ENCODE data around the gene CYGB.
"Not testable (repeated sequence)": the region's sequence is repeated elsewhere in the genome, so short reads cannot be mapped to it uniquely, and the experiment has no call there.

The CYGB gene

DNA sequence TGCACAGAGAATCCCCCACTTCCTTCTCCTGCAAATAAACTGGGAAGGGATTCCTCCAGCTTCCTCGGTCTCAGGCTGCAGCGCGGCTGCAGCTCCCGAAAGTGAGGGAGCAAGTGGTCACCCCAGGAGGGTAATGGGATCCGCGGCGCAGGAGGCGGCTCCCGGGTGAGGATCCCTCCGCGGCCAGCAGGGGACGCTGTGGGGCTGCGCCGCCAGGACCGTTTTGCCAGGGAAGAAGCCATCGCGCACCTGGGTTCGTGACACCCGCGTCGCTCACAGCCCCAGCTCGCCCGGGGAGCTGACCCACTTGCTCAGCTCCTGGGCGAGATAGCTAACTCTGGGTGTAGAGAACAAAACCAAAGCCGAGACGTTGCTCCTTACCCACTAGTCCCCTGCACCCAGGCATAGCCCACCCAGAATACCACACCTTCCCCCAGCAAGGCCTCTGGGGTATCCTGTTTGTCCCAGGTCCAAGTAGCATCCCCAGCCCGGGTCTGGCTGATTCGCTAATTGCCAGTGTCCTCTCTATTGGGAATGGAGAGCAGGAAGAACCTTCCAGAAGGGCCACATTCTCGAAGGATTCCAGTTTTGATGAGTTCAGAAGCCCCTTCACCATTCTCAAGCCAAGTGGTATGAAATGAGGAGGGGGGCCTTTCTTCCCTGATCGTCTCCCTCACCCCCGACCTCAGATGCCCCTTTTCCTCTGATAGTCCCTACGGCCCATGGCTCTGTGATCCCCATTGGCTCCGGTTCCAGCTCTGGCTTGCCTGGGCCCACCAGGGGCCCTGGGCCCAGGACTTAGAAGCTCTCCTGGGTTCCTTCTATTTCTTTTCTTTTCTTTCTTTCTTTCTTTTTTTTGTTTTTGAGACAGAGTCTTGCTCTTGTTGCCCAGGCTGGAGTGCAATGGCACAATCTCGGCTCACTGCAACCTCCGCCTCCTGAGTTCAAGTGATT, 14.1 kb downstream of the CYGB start:
- Histone ChIP-seq H3K27ac (ENCODE audit: low read depth, low read length) (no peak overlapping the region), H3K4me3 (ENCODE audit: low read depth in 1 of 2, low read length in 2 of 2) (no peak overlapping the region)

DNA sequence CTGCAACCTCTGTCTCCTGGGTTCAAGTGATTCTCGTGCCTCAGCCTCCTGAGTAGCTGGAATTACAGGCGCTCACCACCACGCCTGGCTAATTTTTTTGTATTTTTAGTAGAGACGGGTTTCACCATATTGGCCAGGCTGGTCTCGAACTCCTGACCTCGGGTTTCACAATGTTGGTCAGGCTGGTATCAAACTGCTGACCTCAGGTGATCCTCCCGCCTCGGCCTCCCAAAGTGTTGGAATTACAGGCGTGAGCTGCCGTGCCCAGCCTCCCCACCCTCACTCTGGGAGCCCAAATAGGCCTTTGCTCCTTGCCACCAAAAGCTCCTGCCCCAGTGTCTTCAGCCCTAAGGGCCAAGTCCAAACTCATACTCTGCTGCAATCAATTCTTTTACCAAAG, 15.8 kb downstream of the CYGB start:
- not testable (repeated sequence) for H3K9ac ChIP-seq (ENCODE audit: low read depth in 1 of 2, low read length in 2 of 2); H3K4me3 ChIP-seq (ENCODE audit: low read depth in 1 of 2, low read length in 2 of 2); H3K9me3 ChIP-seq (ENCODE audit: control insufficient read depth in 1 of 2, low read length in 2 of 2); H3K27me3 ChIP-seq (ENCODE audit: control insufficient read depth in 1 of 2, insufficient read depth in 2 of 2, low read length in 2 of 2); H3K36me3 ChIP-seq (ENCODE audit: control insufficient read depth in 1 of 2, insufficient read depth in 2 of 2, low read length in 2 of 2); H3K27ac ChIP-seq (ENCODE audit: low read depth, low read length)
- H3K4me1 ChIP-seq (ENCODE audit: control insufficient read depth in 1 of 2, insufficient read depth in 2 of 2, low read length in 2 of 2): peaks cover 13 to 14% of the 10 kb centered on the region in 2 donors

More for the DNA sequence above, 14.1 kb downstream of the CYGB start:
- Histone ChIP-seq H3K36me3 (ENCODE audit: control insufficient read depth in 1 of 2, insufficient read depth in 2 of 2, low read length in 2 of 2) (no peaks in the 10 kb centered on the region), H3K9me3 (ENCODE audit: control insufficient read depth in 1 of 2, low read length in 2 of 2) (no peaks in the 10 kb centered on the region), H3K27me3 (ENCODE audit: control insufficient read depth in 1 of 2, insufficient read depth in 2 of 2, low read length in 2 of 2) (no peaks in the 10 kb centered on the region), H3K9ac (ENCODE audit: low read depth in 1 of 2, low read length in 2 of 2) (no peak overlapping the region), H3K4me1 (ENCODE audit: control insufficient read depth in 1 of 2, insufficient read depth in 2 of 2, low read length in 2 of 2) (peaks cover 13 to 21% of the 10 kb centered on the region in 2 donors)

GRCh38 chr17:76521262-76521661, 16.2 kb downstream of the CYGB start:
- Histone ChIP-seq H3K9me3 (ENCODE audit: control insufficient read depth in 1 of 2, low read length in 2 of 2) (no peaks in the 10 kb centered on the region), H3K27me3 (ENCODE audit: control insufficient read depth in 1 of 2, insufficient read depth in 2 of 2, low read length in 2 of 2) (no peaks in the 10 kb centered on the region), H3K36me3 (ENCODE audit: control insufficient read depth in 1 of 2, insufficient read depth in 2 of 2, low read length in 2 of 2) (no peaks in the 10 kb centered on the region), H3K9ac (ENCODE audit: low read depth in 1 of 2, low read length in 2 of 2) (no peak overlapping the region), H3K4me1 (ENCODE audit: control insufficient read depth in 1 of 2, insufficient read depth in 2 of 2, low read length in 2 of 2) (peaks cover 13 to 14% of the 10 kb centered on the region in 2 donors), H3K27ac (ENCODE audit: low read depth, low read length) (no peak overlapping the region), H3K4me3 (ENCODE audit: low read depth in 1 of 2, low read length in 2 of 2) (no peak overlapping the region)

DNA sequence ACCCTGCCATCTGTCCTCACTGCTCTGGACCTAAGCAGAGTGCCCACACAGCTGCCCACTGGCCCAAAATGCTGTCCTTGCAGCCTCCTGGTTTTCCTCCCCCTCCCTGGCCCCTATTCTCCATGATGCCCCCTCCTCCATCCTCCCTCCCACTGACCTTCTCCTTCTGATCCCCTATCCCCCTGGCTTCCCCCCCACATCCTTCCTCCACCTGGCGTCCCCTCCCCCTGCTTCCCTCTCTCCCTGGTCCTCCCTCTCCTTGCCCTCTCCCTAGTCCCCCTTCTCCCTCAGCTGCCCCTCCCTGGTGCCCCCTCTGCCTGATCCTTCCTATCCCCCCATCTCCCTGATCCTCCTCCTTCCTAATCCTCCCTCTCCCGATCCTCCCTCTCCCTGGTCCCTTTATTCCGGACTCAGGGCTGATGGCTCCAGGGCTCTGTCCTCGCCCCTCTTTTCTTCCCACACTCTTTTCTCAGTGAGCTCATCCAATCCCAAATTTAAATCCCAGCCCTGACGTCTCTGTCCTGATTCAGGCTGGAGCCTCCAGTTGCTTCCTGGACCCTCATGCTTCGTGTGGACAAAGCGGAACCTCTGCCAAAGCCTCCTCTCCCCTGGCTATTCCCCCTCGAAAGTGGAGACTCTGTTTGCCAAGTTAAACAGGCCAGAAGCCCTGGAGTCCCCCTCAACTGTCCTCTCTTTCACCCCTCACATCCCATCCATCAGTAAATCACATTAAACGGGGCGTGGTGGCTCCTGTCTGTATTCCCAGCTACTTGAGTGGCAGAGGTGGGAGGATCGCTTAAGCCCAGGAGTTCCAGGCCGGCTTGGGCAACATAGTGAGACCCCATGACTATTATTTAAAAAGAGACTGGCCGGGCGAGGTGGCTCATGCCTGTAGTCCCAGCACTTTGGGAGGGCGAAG, 18.2 kb downstream of the CYGB start:
- H3K9me3 ChIP-seq (ENCODE audit: control insufficient read depth in 1 of 2, low read length in 2 of 2): no peaks in the 10 kb centered on the region
- no peak overlapping the region for H3K9ac ChIP-seq (ENCODE audit: low read depth in 1 of 2, low read length in 2 of 2)
- no peaks in the 10 kb centered on the region for H3K36me3 ChIP-seq (ENCODE audit: control insufficient read depth in 1 of 2, insufficient read depth in 2 of 2, low read length in 2 of 2)
- H3K4me1 ChIP-seq (ENCODE audit: control insufficient read depth in 1 of 2, insufficient read depth in 2 of 2, low read length in 2 of 2): peaks cover 4 to 8% of the 10 kb centered on the region in 2 donors
- no peak overlapping the region for H3K4me3 ChIP-seq (ENCODE audit: low read depth in 1 of 2, low read length in 2 of 2)
- no peak overlapping the region for H3K27ac ChIP-seq (ENCODE audit: low read depth, low read length)
- no peaks in the 10 kb centered on the region for H3K27me3 ChIP-seq (ENCODE audit: control insufficient read depth in 1 of 2, insufficient read depth in 2 of 2, low read length in 2 of 2)

DNA sequence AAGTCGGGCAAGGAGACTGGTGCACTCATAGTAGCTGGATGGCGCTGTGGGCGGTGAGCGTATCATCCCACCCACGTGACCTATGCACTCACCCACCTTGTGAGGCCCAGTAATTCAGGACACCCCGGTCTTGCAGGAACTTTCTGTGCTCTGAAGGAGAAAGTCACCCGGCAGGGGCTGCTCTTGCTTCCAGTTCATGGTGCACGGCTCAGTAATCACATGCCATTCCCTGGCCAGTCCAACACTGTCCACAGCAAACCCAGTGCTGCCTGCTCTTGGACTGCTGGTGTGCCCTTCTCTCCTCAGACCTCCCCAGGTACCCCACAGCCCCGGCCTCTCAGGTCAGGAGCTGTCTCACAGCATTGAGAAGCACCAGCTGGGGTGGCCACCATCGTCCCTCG, 19.9 kb downstream of the CYGB start:
- H3K9me3 ChIP-seq (ENCODE audit: control insufficient read depth in 1 of 2, low read length in 2 of 2): no peaks in the 10 kb centered on the region
- no peak overlapping the region for H3K4me3 ChIP-seq (ENCODE audit: low read depth in 1 of 2, low read length in 2 of 2)
- no peaks in the 10 kb centered on the region for H3K36me3 ChIP-seq (ENCODE audit: control insufficient read depth in 1 of 2, insufficient read depth in 2 of 2, low read length in 2 of 2)
- H3K9ac ChIP-seq (ENCODE audit: low read depth in 1 of 2, low read length in 2 of 2): no peak overlapping the region
- H3K27me3 ChIP-seq (ENCODE audit: control insufficient read depth in 1 of 2, insufficient read depth in 2 of 2, low read length in 2 of 2): no peaks in the 10 kb centered on the region
- H3K4me1 ChIP-seq (ENCODE audit: control insufficient read depth in 1 of 2, insufficient read depth in 2 of 2, low read length in 2 of 2): peaks cover 0 to 4% of the 10 kb centered on the region in 2 donors
- no peak overlapping the region for H3K27ac ChIP-seq (ENCODE audit: low read depth, low read length)

DNA sequence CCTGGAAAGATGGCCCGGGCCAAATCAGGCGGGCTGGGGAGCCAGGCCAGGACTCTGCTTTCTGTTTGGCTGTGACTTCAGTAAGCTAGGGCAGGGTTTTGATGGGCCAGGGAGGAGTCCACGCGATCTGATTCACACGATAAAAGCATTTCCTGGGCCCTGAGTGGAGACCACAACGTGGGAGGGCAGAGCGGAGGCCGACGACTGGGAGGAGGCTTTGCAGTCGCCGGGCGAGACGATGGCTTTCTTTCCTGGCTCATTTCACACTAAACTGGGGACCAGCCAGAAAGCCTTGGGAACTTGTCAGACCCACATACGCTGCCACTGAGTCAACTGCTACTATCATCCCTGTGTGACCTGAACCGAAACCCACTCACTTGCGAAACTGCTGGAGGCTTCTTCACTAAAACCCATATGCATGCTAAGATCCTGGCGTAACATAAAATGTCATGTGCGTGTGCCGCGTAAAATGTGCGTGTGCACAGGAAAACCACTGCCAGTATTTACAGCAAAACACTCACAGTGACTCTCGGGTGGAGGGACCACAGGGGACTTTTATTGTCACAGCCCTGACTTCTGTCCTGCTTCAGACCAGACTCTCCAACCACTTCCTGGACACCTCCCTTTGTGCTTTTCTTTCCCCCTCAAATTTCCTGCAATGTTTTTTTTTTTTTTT, 22.1 kb downstream of the CYGB start:
- Histone ChIP-seq H3K27ac (ENCODE audit: low read depth, low read length) (peak overlapping the region; percentile 81), H3K9ac (ENCODE audit: low read depth in 1 of 2, low read length in 2 of 2) (peak overlapping the region; percentile 44 to 50), H3K4me3 (ENCODE audit: low read depth in 1 of 2, low read length in 2 of 2) (peak overlapping the region; percentile 17 to 48), H3K27me3 (ENCODE audit: control insufficient read depth in 1 of 2, insufficient read depth in 2 of 2, low read length in 2 of 2) (no peaks in the 10 kb centered on the region), H3K9me3 (ENCODE audit: control insufficient read depth in 1 of 2, low read length in 2 of 2) (no peaks in the 10 kb centered on the region), H3K36me3 (ENCODE audit: control insufficient read depth in 1 of 2, insufficient read depth in 2 of 2, low read length in 2 of 2) (no peaks in the 10 kb centered on the region), H3K4me1 (ENCODE audit: control insufficient read depth in 1 of 2, insufficient read depth in 2 of 2, low read length in 2 of 2) (peaks cover 0 to 4% of the 10 kb centered on the region in 2 donors)

- H3K9me3 ChIP-seq (ENCODE audit: control insufficient read depth in 1 of 2, low read length in 2 of 2); H3K27ac ChIP-seq (ENCODE audit: low read depth, low read length); H3K9ac ChIP-seq (ENCODE audit: low read depth in 1 of 2, low read length in 2 of 2); H3K27me3 ChIP-seq (ENCODE audit: control insufficient read depth in 1 of 2, insufficient read depth in 2 of 2, low read length in 2 of 2); H3K36me3 ChIP-seq (ENCODE audit: control insufficient read depth in 1 of 2, insufficient read depth in 2 of 2, low read length in 2 of 2); H3K4me3 ChIP-seq (ENCODE audit: low read depth in 1 of 2, low read length in 2 of 2); H3K4me1 ChIP-seq (ENCODE audit: control insufficient read depth in 1 of 2, insufficient read depth in 2 of 2, low read length in 2 of 2): not testable (repeated sequence)
These were observed 23.2 kb downstream of the CYGB start for GRCh38 chr17:76514355-76514754.

- Histone ChIP-seq H3K36me3 (ENCODE audit: control insufficient read depth in 1 of 2, insufficient read depth in 2 of 2, low read length in 2 of 2) (no peaks in the 10 kb centered on the region), H3K9me3 (ENCODE audit: control insufficient read depth in 1 of 2, low read length in 2 of 2) (no peaks in the 10 kb centered on the region), H3K4me3 (ENCODE audit: low read depth in 1 of 2, low read length in 2 of 2) (no peak overlapping the region), H3K4me1 (ENCODE audit: control insufficient read depth in 1 of 2, insufficient read depth in 2 of 2, low read length in 2 of 2) (peaks cover 0 to 4% of the 10 kb centered on the region in 2 donors), H3K27me3 (ENCODE audit: control insufficient read depth in 1 of 2, insufficient read depth in 2 of 2, low read length in 2 of 2) (no peaks in the 10 kb centered on the region), H3K9ac (ENCODE audit: low read depth in 1 of 2, low read length in 2 of 2) (no peak overlapping the region), H3K27ac (ENCODE audit: low read depth, low read length) (no peak overlapping the region)
These were observed 24.2 kb downstream of the CYGB start for GRCh38 chr17:76513306-76513692.

DNA sequence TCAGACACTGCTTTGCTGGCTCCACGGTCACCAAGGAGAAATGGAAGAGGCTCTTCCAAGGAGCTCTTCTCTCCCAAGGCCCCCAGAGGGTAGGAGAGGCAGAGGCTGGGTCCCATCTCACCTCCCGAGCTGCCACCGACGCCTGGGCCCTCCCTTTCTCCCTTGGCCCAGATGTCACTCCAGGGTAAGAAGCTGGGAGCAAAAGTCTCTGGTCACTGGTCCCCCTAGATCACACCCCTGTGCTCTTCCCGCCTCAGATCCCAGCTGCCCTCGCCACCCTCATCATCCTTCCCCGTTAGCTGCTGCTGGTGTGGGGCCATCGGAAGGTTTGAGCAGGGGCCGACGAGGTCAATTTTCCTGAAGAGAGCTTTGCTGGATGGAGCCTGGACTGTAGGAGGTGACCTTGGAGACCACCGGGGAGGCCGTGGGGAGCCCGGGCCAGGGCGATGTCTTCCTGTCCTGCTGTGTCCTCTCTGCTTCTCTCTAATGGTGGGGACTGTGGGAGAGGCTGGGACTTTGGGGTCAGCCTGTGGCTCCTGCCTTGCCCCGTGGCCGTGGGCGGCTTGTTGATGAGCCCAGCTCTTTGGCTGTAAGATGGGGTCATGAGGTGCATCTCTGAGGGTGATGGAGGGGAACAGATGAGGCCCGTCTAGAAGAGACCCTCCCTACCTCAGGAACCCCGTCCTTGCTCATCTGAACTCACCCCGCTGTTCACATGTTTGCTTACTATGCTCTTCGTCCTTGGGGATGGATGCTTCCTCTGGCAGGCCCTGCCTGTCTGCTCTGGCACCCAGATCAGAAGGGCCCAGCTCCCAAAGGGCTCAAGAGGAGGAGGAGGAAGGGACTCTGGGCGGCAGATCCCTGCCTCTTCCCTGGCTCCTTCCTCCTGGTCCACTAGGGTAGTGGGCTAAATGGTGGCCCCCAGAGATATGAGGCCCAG, 24.9 kb downstream of the CYGB start:
- Histone ChIP-seq H3K27ac (ENCODE audit: low read depth, low read length) (no peak overlapping the region), H3K9ac (ENCODE audit: low read depth in 1 of 2, low read length in 2 of 2) (no peak overlapping the region)

More for the DNA sequence above, 24.9 kb downstream of the CYGB start:
- Histone ChIP-seq H3K27me3 (ENCODE audit: control insufficient read depth in 1 of 2, insufficient read depth in 2 of 2, low read length in 2 of 2) (peaks cover 0 to 4% of the 10 kb centered on the region in 2 donors), H3K36me3 (ENCODE audit: control insufficient read depth in 1 of 2, insufficient read depth in 2 of 2, low read length in 2 of 2) (no peaks in the 10 kb centered on the region), H3K4me1 (ENCODE audit: control insufficient read depth in 1 of 2, insufficient read depth in 2 of 2, low read length in 2 of 2) (peaks cover 0 to 4% of the 10 kb centered on the region in 2 donors), H3K4me3 (ENCODE audit: low read depth in 1 of 2, low read length in 2 of 2) (no peak overlapping the region), H3K9me3 (ENCODE audit: control insufficient read depth in 1 of 2, low read length in 2 of 2) (no peaks in the 10 kb centered on the region)
